Breast epithelium (tissue), 4 donors: ENCODE measurements around the gene IKZF3. TPM values are rescaled to one million over a fixed set of nuclear protein-coding genes. Genes with fewer than 3 reads are reported as not detected.

Experiments used
- DNase-seq, 2 donors: peaks; one replicate each; pipeline ENCODE4 v3.0.0-alpha.2; 2019; ENCODE audit warnings: low spot score in 2 of 2
- H3K27ac ChIP-seq, 2 donors: fragments of 200-600 bp; sonication (generic) in 1 of 2; one replicate each; pipeline ENCODE4 v1.5.1; 2016 to 2019; ENCODE audit warnings: mild to moderate bottlenecking in 1 of 2
- H3K27me3 ChIP-seq, 2 donors: fragments of 200-600 bp; sonication (generic) in 1 of 2; one replicate each; pipeline versions ENCODE4 v1.5.1 to v1.6.0; 2017 to 2019; ENCODE audit warnings: control low read depth in 1 of 2, mild to moderate bottlenecking in 1 of 2
- H3K36me3 ChIP-seq: fragments of 200-600 bp; one replicate; pipeline ENCODE4 v1.5.1; 2019
- H3K4me1 ChIP-seq, 2 donors: fragments of 200-600 bp; sonication (generic); one replicate each; pipeline ENCODE4 v1.5.1; 2016 to 2019; ENCODE audit warnings: control low read depth in 1 of 2
- H3K4me3 ChIP-seq, 3 donors: fragments of 200-600 bp; sonication (generic); 1 replicate in 2 of 3; 2 replicates in 1 of 3; pipeline ENCODE4 v1.5.1; 2016 to 2019; ENCODE audit warnings: mild to moderate bottlenecking in 3 of 3, moderate library complexity in 2 of 3
- H3K9me3 ChIP-seq, 2 donors: fragments of 200-600 bp; sonication (generic) in 1 of 2; one replicate each; pipeline ENCODE4 v1.5.1; 2016 to 2019; ENCODE audit warnings: control low read depth in 1 of 2
- CTCF ChIP-seq, 3 donors: fragments of 450-650 bp; IDR thresholded peaks; one replicate each; pipeline ENCODE4 v1.5.1; 2016 to 2017; ENCODE audit warnings: antibody characterized with exemption in 3 of 3, mild to moderate bottlenecking in 3 of 3, moderate library complexity in 3 of 3
- POLR2A ChIP-seq: fragments of 450-650 bp; IDR thresholded peaks from one replicate; pipeline ENCODE4 v1.6.1; 2016; ENCODE audit warnings: antibody characterized with exemption, mild to moderate bottlenecking, moderate library complexity
- POLR2AphosphoS5 ChIP-seq, 3 donors: sonication (generic); formaldehyde crosslinking; IDR thresholded peaks; one replicate each; pipeline ENCODE4 v1.6.1; 2017; ENCODE audit warnings: antibody characterized with exemption in 3 of 3
- intact Hi-C: fragments of 100-400 bp; cut with DNase I; formaldehyde crosslinking; loops from one replicate; pipeline ENCODE4 v1.15.1; 2023; ENCODE audit warnings: low total_unique reads
- total RNA-seq, 3 donors: library from RNA; depleted of rRNA; stranded (reverse); fragments of >200 nt; gene quantifications; one replicate each; pipeline ENCODE4 v1.1.0, GENCODE V29; 2016

IKZF3 gene
- total RNA-seq, 3 donors from 2014 or later, result 1.8 to 4.8 (median 2.3) TPM

- intact Hi-C loops, result no loop called here
- Histone ChIP-seq H3K9me3 (peaks cover 11% of the 10 kb centered on the region in 2 donors), H3K36me3 (no peaks in the 10 kb centered on the region), H3K27me3 (peaks cover 0 to 3% of the 10 kb centered on the region in 2 donors), H3K4me1 (no peaks in the 10 kb centered on the region), H3K4me3 (no peak overlapping the region), H3K27ac (no peak overlapping the region)
- DNase-seq, result no peak
- TF ChIP-seq CTCF (IDR thresholded peaks at IDR 0.05) (no peak), POLR2A (no peak), POLR2AphosphoS5 (IDR thresholded peaks at IDR 0.05) (no peak)
Measured at GRCh38 chr17:39823407-39824054, 40.6 kb downstream of the IKZF3 start.

GRCh38 chr17:39822051-39822451, 42.1 kb downstream of the IKZF3 start:
- no peak for TF ChIP-seq POLR2AphosphoS5 (IDR thresholded peaks at IDR 0.05)
- no peak for TF ChIP-seq CTCF (IDR thresholded peaks at IDR 0.05)
- no peak for TF ChIP-seq POLR2A
- H3K36me3 ChIP-seq, result no peaks in the 10 kb centered on the region

GRCh38 chr17:39820987-39821386, 43.1 kb downstream of the IKZF3 start:
- TF ChIP-seq POLR2AphosphoS5 (IDR thresholded peaks at IDR 0.05), result no peak
- TF ChIP-seq POLR2A, result no peak
- no peak for TF ChIP-seq CTCF (IDR thresholded peaks at IDR 0.05)
- Histone ChIP-seq H3K27me3 (no peaks in the 10 kb centered on the region), H3K36me3 (no peaks in the 10 kb centered on the region), H3K4me1 (no peaks in the 10 kb centered on the region), H3K9me3 (peaks cover 11% of the 10 kb centered on the region in 2 donors), H3K27ac (no peak overlapping the region), H3K4me3 (no peak overlapping the region)
- no peak for DNase-seq
- intact Hi-C loops, result no loop called here

More at GRCh38 chr17:39822051-39822451, 42.1 kb downstream of the IKZF3 start:
- DNase-seq, result no peak
- H3K4me3 ChIP-seq, result no peak overlapping the region
- peaks cover 11% of the 10 kb centered on the region in 2 donors for H3K9me3 ChIP-seq
- intact Hi-C loops, result no loop called here
- no peaks in the 10 kb centered on the region for H3K4me1 ChIP-seq
- H3K27me3 ChIP-seq, result peaks cover 0 to 3% of the 10 kb centered on the region in 2 donors
- no peak overlapping the region for H3K27ac ChIP-seq

- Histone ChIP-seq H3K27me3 (no peaks in the 10 kb centered on the region), H3K4me3 (no peak overlapping the region), H3K36me3 (no peaks in the 10 kb centered on the region), H3K9me3 (peaks cover 11% of the 10 kb centered on the region in 2 donors), H3K27ac (no peak overlapping the region), H3K4me1 (no peaks in the 10 kb centered on the region)
- intact Hi-C loops, result no loop called here
- TF ChIP-seq CTCF (IDR thresholded peaks at IDR 0.05) (no peak), POLR2A (no peak), POLR2AphosphoS5 (IDR thresholded peaks at IDR 0.05) (no peak)
- DNase-seq, result no peak
Measured at GRCh38 chr17:39820541-39820940, 43.6 kb downstream of the IKZF3 start.

GRCh38 chr17:39818358-39819000, 45.6 kb downstream of the IKZF3 start:
- DNase-seq, result no peak
- no peak overlapping the region for H3K4me3 ChIP-seq
- H3K27ac ChIP-seq, result no peak overlapping the region
- TF ChIP-seq POLR2A (no peak), CTCF (IDR thresholded peaks at IDR 0.05) (no peak), POLR2AphosphoS5 (IDR thresholded peaks at IDR 0.05) (no peak)
- H3K27me3 ChIP-seq, result no peaks in the 10 kb centered on the region
- H3K9me3 ChIP-seq, result peaks cover 2 to 3% of the 10 kb centered on the region in 2 donors
- no peaks in the 10 kb centered on the region for H3K4me1 ChIP-seq
- H3K36me3 ChIP-seq, result no peaks in the 10 kb centered on the region
- intact Hi-C loops, result no loop called here
